ENCODE measurements around the gene PRMT1.

Gene PRMT1

GRCh38 chr19:49667473-49667872 lies 9.6 kb upstream of the PRMT1 start:
- no peak for DNase-seq (ENCODE audit: low read depth)

DNA sequence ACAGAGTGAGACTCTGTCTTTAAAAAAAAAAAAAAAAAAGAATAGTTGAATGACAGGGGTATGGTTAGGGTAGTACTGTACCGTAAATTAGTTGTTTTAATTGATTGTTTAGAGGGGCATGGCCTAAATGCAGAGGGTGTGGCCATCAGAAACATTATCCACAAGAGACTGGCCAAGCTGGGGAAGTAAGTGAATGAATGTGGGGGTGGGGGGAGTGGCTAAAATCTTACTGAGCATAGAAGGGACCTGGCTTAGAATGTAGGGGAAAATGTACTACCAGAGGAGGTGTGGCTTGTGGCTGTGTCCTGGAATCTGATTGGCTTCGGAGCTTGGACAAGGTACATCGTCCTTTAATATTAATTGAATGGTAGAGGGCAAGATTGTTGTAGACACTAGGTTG lies 7.6 kb upstream of the PRMT1 start:
- no peak for DNase-seq (ENCODE audit: low read depth)

- peak; percentile 75 for DNase-seq (ENCODE audit: low read depth)
Measured at GRCh38 chr19:49672131-49672919, 4.7 kb upstream of the PRMT1 start.

DNA sequence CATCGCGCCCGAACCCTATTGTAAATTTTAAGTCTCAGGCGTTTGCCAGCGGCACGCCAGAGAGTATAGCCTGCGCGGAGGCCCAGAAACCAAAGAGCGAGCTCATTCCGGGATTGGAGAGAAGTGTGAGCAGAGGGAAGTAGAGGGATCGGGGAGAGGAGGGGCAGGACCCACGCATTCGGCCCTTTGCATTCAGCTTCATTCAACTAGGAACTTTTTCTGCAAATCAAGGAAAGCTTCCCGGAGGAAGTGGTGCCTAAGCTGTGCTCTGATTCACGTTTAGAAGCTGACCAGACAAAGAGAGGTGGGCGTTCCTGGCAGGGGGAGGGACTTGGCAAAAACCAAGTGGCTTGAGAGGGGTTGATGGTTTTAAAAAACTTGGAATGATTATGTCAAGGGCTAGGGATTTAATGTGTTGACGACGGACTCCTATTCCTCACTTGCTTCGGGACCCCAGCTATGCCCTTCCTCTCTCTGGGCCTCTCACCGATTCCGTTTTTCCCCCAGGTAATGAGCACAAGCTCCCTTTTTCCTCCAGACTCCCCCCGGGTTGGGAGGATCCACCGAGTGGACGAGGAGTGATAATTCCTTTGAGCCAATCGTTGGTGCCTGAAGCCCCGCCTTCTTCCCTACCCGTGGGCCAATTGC lies 811 bp upstream of the PRMT1 start:
- peak; percentile 92 for DNase-seq (ENCODE audit: low read depth)

GRCh38 chr19:49676784-49677230 lies 264 bp upstream of the PRMT1 start:
- peak; percentile 100 for DNase-seq (ENCODE audit: low read depth)

GRCh38 chr19:49677901-49678674 lies 1.0 kb downstream of the PRMT1 start:
- peak; percentile 82 for DNase-seq (ENCODE audit: low read depth)

GRCh38 chr19:49678985-49679770 lies 2.1 kb downstream of the PRMT1 start:
- DNase-seq (ENCODE audit: low read depth), result no peak

DNA sequence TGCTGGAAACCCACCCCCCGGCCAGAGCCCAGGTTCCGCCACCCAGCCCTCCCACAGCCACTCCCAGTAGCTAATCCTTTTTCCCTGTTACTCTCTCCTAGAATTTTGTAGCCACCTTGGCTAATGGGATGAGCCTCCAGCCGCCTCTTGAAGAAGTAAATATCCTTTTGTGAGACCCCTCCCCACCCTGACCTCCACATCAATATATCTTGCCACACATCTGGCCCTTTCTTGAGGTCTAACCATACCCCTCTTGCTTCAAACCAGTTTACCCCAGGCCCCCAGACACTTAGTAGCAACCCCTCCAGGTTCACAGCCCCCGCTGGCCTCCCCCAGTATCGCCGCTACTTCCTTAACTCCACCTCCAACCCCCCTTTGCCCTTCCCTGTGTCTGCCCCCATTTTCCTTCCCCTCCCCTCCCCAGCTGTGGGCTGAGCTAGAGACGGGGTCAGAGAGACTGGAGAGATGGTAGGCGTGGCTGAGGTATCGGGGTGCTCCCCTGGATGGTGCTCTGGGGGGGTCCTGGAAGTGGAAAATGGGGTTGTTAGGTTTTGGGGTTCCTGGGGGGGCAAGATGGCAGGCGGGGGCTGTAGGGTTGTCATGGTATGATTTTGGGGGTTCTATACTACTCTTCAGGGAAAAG lies 2.8 kb downstream of the PRMT1 start:
- DNase-seq (ENCODE audit: low read depth), result no peak

GRCh38 chr19:49680421-49681351 lies 3.6 kb downstream of the PRMT1 start:
- peak; percentile 83 for DNase-seq (ENCODE audit: low read depth)

- no peak for DNase-seq (ENCODE audit: low read depth)
Measured at GRCh38 chr19:49681830-49682229, 4.8 kb downstream of the PRMT1 start.

- DNase-seq (ENCODE audit: low read depth), result no peak
Measured at GRCh38 chr19:49682274-49682673, 5.2 kb downstream of the PRMT1 start.

- no peak for DNase-seq (ENCODE audit: low read depth)
Measured at GRCh38 chr19:49683814-49684250, 6.8 kb downstream of the PRMT1 start.

- peak; percentile 38 for DNase-seq (ENCODE audit: low read depth)
Measured at GRCh38 chr19:49684251-49684982, 7.3 kb downstream of the PRMT1 start.

GRCh38 chr19:49684983-49685553 lies 8.0 kb downstream of the PRMT1 start:
- DNase-seq (ENCODE audit: low read depth), result no peak

DNA sequence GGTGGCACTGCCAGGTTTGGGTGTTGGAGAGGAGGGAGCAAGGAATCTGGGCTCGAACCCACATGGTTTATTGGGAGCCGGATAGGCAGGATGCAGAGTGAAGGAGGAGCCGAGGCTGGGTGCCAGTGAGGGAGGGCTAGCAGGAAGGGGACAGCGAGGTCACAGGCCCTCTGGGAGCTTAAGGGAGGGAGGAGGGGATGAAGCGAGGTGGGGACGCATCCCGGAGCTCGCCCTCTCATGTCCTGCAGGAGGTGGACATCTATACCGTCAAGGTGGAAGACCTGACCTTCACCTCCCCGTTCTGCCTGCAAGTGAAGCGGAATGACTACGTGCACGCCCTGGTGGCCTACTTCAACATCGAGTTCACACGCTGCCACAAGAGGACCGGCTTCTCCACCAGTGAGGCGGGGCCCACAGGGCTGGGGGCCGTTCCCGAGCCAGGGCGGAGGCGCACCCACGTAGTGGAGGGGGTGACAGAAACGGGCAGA lies 8.8 kb downstream of the PRMT1 start:
- no peak for DNase-seq (ENCODE audit: low read depth)

DNA sequence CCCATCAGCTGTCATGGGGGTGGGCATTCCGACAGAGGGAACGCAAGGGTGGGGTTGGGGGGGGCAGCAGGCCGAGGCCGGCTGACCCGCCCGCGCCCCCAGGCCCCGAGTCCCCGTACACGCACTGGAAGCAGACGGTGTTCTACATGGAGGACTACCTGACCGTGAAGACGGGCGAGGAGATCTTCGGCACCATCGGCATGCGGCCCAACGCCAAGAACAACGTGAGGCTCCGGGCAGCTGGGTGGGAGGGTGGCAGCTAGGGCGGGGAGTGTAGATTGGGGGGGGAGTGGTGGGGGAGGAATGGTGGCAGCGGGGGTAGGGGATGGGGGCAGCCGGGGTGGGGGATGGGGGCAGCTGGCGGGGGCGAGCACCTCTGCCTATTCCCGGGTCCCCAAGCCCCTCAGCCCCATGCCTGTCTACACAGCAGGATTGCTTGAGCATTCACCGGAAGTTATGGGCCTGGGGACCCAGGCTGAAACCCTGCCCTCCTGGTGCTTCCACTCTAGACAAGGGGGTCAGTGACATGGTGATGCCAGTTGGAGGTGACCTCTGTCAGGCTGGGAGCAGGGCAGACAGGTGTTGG lies 9.5 kb downstream of the PRMT1 start:
- DNase-seq (ENCODE audit: low read depth), result no peak

- no peak for DNase-seq (ENCODE audit: low read depth)
Measured at GRCh38 chr19:49687150-49687549, 10.1 kb downstream of the PRMT1 start.

DNA sequence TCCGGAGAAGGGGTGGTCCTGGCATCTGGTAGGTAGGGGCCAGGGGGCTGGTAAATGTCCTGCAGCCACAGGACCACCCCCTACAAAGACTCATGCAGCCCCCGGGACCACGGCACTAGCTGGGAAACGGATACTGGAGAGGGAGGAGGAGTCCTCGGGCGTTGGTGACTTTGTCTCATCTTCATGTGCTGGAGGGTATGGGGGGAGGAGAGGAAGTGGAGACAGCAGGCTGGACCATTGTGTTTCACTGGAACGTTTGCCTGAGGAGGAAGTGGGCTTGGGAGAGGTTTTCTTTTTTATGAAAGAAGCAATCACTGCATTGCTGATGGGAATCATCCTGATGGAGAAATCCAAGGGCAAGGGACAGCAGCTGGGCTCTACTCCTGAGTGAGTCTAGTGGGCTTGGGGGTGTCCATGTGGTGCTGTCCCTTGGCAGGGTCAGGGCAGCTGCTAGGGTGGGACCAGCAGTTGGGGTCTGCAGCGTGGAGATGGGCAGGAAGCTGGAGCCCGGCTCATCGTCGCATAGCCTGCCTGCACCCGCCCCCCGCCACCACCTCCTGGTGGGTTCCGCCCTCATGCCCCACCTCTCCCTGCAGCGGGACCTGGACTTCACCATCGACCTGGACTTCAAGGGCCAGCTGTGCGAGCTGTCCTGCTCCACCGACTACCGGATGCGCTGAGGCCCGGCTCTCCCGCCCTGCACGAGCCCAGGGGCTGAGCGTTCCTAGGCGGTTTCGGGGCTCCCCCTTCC lies 10.7 kb downstream of the PRMT1 start:
- DNase-seq (ENCODE audit: low read depth), result peak; percentile 64

Data from ELR (cell line).